GM08714 (cell line): Measurements from ENCODE around the gene BNC2.

Experiments
- H3K4me3 ChIP-seq: fragments of 200-500 bp; sonication (Bioruptor generic); 2 replicates; pipeline ENCODE4 v1.5.1; 2014; ENCODE audit warnings: mild to moderate bottlenecking, low read length, inconsistent platforms
- ZNF274 ChIP-seq: IDR thresholded peaks from 2 replicates; pipeline ENCODE4 v1.6.1; 2012; ENCODE audit warnings: mild to moderate bottlenecking, low read depth, low read length

Gene BNC2

DNA sequence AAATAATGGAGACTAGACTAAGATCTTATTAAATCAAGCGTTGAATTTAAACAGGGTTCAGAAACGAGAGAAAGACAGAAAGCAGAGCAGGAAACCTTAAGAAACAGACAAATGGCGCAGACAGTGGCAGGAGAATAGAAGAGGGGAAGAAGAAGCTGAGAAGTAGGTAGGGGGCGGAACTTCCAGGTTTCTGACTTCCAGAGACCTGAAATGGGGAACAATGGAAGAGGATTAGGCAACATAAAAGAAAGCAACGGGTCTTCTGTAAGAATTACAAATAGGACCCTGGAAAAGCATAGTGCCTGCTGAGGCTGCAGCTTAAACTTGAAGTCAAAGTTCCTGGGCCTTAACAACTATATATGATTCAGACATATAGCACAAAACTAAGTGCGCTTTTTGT lies 101.7 kb downstream of the BNC2 start:
- no peak for TF ChIP-seq ZNF274
- no peak overlapping the region for H3K4me3 ChIP-seq

GRCh38 chr9:16767366-16767765 lies 103.1 kb downstream of the BNC2 start:
- H3K4me3 ChIP-seq = no peak overlapping the region
- TF ChIP-seq ZNF274 = no peak

DNA sequence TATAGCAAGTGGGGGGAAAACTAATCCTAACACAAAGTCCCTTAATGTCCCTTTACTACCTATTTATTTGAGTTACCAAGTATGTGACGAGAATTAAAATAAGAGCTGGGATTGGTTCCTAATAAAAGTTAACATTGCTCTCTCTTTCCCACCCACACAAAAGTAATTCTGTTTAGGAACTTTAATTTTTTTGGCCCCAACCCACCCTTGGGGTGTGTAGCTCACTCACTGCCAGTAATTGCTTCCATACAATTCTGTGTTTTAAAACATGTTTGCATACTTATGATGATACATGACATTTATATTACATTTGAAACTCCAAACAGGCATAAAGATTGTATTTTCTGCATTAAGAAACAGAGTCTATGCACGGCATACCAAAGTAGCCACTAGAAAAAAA lies 106.5 kb downstream of the BNC2 start:
- no peak for TF ChIP-seq ZNF274

DNA sequence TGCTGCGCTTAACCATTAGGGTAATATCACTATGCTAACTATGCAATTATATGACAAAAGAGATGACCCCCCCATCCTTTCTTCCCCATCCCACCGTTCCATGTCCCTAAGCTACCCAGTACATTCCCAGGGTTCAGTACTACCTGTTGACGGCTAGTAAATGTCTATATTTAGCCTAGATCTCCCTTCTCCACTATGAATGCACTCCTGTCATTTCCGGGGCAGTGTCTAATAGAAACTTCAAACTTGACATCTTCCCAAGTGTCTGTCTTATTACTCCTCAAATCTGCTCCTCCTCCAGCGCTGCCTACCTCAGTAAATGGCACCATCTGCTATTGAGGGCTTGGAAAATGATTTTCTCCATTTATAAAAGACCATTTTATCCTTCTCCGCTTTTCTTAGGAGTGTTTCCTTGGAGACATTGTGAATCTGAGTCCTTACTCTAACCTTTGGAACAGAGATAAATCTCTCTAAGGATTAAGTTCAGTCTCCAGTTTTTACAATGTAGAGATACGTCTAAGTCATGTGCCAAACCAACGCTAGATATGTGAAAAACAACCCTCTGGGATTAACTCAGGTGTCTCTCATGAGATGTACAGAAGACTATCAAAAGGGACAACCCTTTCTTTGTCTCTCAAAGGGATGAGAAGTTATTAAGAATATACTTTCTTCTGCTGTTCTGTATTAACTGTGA lies 114.9 kb downstream of the BNC2 start:
- no peak for TF ChIP-seq ZNF274
- H3K4me3 ChIP-seq = no peak overlapping the region

More for the DNA sequence above, 106.5 kb downstream of the BNC2 start:
- H3K4me3 ChIP-seq = no peak overlapping the region

DNA sequence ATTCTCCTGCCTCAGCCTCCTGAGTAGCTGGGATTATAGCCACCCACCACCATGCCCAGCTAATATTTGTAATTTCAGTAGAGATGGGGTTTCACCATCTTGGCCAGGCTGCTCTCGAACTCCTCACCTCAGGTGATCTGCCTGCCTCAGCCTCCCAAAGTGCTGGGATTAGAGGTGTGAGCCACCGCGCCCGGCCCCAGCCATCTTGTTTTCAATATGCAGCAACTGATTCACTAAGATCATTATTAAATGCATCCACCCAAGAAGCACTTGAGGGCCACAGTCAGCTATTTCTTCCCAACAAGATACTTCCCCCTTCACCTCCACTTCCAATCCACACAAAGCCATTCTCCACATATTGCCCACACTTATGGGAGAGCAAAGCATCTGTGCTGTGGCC lies 115.8 kb downstream of the BNC2 start:
- no peak overlapping the region for H3K4me3 ChIP-seq
- no peak for TF ChIP-seq ZNF274

DNA sequence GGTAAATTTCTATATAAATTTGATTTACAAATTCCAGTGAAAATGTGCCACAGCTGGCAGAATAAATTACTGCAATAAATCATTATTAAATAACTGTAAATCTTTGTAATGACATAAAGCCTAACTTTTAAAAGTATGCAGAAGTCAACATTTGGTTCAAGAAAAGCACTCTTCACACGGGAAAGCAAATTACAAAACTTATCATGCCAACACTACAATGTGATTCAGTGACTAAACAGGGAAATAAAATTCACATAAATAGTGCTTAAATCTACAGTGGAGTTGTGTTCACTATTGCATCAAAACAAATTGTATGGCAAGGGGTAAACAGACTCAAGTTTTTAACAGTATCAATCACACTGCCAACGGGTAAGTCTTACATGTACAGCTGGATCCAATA lies 117.2 kb downstream of the BNC2 start:
- TF ChIP-seq ZNF274 = no peak
- no peak overlapping the region for H3K4me3 ChIP-seq

DNA sequence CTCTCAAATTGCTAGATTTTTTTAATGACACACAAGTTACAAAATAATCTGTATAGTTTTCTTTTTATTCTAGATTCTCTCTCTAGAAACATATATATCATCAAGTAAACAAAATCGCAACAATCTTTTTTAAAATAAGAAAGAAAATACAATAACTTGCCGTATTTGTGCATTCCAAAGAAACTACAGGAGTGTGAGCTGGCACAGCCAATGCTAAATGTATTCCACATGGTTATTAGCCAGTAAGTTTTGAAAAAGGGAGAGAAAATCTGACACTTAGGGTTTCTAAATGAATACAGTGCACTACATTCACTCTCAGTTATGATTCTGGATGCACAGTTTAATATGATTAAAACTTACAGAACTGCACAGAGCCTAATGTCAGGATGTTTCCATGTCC lies 117.9 kb downstream of the BNC2 start:
- TF ChIP-seq ZNF274 = no peak
- H3K4me3 ChIP-seq = no peak overlapping the region

- H3K4me3 ChIP-seq = no peak overlapping the region
- TF ChIP-seq ZNF274 = no peak
Measured at GRCh38 chr9:16750553-16750952, 119.9 kb downstream of the BNC2 start.

GRCh38 chr9:16745359-16745758 lies 125.1 kb downstream of the BNC2 start:
- no peak for TF ChIP-seq ZNF274
- no peak overlapping the region for H3K4me3 ChIP-seq

DNA sequence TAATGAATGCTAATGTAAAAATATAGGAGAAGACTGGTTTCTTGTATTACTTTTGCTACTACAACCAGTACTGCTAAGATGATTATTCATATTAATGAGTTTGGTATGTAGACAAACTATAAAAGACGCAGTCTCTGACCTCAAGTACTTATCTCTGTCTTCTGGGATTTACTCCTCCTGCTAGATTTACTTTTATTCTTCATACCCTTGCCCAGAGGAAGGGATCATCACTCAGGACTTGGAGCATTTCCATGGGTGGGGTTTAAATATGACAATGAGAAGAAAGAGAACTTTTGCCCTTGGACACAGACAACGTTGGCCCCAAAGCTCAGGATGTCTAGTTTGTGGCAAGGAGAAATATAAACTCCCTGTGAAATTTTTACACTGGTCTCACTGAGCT lies 126.1 kb downstream of the BNC2 start:
- no peak overlapping the region for H3K4me3 ChIP-seq
- TF ChIP-seq ZNF274 = no peak

DNA sequence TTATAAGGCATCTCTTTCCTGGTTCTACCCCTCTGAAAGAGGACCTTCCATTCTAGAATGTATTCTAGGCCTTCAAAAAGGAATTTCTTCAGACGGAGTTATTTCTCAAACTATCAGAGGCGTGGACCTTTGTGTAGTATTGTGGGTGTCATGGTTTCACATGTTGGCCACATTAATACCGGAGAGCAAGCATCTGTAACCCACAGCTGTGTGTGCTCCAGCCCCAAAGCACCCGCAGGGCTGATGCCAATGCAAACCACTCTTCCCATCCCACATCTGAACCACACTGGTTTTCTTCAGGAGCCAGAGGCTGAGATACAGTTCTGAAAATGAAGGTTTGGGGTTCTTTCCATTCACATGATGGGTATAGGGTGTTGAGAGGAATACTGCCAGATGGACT lies 127.1 kb downstream of the BNC2 start:
- H3K4me3 ChIP-seq = no peak overlapping the region

GRCh38 chr9:16735001-16735400 lies 135.5 kb downstream of the BNC2 start:
- H3K4me3 ChIP-seq = no peak overlapping the region
- no peak for TF ChIP-seq ZNF274

More for the DNA sequence above, 127.1 kb downstream of the BNC2 start:
- TF ChIP-seq ZNF274 = no peak

DNA sequence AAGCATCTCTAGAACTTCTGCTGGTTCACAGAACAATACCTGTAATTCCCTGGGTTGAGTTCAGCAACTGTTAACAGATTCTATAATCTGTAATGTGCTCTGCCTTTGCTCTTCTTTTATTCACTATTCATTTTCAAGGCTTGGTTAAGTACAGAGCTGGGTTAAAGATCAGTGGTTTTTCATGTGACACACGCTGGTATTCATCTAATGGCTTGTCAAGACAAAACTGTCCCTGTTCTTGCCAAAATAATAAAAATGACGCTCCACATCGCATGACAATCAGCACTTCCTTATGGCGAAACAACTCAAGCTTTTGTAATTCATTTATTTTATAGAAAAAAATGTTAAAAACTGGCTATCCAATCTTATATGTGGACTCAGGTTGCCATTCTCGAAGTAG lies 137.9 kb downstream of the BNC2 start:
- no peak for TF ChIP-seq ZNF274
- H3K4me3 ChIP-seq = no peak overlapping the region

- TF ChIP-seq ZNF274 = no peak
- no peak overlapping the region for H3K4me3 ChIP-seq
Measured at GRCh38 chr9:16730162-16730561, 140.3 kb downstream of the BNC2 start.

DNA sequence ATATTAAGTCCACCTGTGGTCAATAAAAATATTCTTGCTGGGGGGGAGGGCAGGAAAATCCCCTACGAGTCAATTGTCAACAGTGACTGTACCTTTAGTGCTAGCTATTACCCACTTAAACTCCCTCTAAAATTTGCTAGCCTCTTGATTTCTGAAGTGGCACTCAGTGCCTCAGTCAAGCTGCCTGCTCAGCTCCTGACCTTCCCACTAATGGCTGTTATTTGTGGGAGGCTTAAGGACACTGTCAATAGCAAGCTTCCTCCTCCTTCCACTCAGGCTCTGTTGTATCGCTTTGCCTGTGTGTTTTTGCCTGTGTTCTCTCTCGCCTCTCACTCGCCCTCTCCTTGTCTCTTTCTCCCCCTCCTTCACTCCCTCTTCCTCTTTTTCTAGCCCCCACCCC lies 140.8 kb downstream of the BNC2 start:
- no peak for TF ChIP-seq ZNF274
- no peak overlapping the region for H3K4me3 ChIP-seq

GRCh38 chr9:16728137-16728508 lies 142.3 kb downstream of the BNC2 start:
- no peak overlapping the region for H3K4me3 ChIP-seq
- no peak for TF ChIP-seq ZNF274

- TF ChIP-seq ZNF274 = no peak
- no peak overlapping the region for H3K4me3 ChIP-seq
Measured at GRCh38 chr9:16727452-16728136, 142.9 kb downstream of the BNC2 start.
